GM19043 (cell line): Measurements from ENCODE around the gene KNCN.

Experiments
- ATAC-seq: cut with Tn5 transposase; IDR thresholded peaks from one replicate; pipeline ENCODE4 v1.9.1; 2021; ENCODE audit warnings: low read depth; ENCODE audit not compliant: unreplicated experiment

Gene KNCN

GRCh38 chr1:46546210-46546609 lies 5.2 kb downstream of the KNCN start:
- ATAC-seq: no peak

- ATAC-seq: no peak
Measured at GRCh38 chr1:46545784-46546183, 5.7 kb downstream of the KNCN start.

- ATAC-seq: no peak
Measured at GRCh38 chr1:46544561-46545240, 6.7 kb downstream of the KNCN start.

DNA sequence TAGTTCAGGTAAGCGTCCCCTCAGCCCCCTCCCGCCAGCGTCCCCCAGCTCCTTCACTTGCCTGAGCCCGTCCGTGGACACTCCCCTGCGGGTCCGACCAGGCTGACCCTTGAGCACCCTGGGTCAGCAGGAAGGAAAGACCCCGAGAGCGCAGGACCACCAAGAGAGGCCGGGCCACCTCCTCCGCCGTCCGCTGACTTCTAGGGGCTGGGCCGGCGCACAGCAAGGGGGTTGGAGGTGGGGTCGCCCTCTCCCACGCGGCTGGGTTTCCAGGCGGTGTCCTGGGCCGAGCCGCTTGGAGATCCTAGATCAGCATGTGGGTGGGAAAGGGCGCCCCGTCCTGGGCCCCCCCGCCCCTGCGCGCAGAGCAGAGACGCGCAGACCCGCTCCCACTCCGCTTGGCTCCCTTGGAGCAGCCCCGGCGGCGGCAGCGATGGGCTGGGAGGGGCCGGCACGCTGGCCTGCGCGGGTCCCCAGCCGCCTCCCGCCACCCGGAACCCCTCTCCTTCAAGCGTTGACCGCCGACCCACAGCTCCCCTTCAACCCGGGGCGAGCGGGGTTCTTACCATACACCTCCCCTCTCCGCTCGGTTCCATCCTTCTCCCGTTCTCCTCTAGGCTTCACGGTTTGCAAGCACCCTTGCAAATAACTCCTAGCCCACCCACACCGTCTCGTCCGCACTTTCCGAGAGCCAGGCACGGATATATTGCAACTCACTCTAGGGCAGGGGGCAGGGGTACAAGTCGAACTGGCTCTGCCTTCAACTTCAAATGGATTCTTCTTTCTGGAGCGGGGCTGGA lies 7.5 kb downstream of the KNCN start:
- no peak for ATAC-seq

DNA sequence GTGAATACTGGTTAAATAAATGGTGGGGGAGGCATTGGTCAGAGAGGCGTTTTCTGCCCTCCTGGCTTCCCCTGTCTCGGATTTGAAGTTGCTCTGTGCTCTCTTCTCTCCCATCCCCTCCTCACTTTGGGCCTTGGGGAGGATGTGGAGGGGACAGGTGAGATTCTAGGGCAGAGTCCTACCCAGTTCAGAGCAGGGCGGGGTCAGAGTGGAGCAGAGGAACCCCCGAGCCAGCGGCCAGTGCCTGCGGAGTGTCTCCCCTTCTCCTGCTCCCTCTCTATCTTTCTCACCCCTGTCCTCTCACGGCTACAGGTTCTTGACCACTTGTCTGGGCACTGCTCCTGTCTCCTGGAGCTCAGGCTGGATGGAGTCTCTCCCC lies 8.1 kb downstream of the KNCN start:
- ATAC-seq: no peak

- no peak for ATAC-seq
Measured at GRCh38 chr1:46539972-46540371, 11.5 kb downstream of the KNCN start.

GRCh38 chr1:46538147-46538546 lies 13.3 kb downstream of the KNCN start:
- ATAC-seq: no peak

GRCh38 chr1:46537651-46538050 lies 13.8 kb downstream of the KNCN start:
- ATAC-seq: no peak

- no peak for ATAC-seq
Measured at GRCh38 chr1:46536527-46536926, 14.9 kb downstream of the KNCN start.

- no peak for ATAC-seq
Measured at GRCh38 chr1:46535063-46535462, 16.4 kb downstream of the KNCN start.

DNA sequence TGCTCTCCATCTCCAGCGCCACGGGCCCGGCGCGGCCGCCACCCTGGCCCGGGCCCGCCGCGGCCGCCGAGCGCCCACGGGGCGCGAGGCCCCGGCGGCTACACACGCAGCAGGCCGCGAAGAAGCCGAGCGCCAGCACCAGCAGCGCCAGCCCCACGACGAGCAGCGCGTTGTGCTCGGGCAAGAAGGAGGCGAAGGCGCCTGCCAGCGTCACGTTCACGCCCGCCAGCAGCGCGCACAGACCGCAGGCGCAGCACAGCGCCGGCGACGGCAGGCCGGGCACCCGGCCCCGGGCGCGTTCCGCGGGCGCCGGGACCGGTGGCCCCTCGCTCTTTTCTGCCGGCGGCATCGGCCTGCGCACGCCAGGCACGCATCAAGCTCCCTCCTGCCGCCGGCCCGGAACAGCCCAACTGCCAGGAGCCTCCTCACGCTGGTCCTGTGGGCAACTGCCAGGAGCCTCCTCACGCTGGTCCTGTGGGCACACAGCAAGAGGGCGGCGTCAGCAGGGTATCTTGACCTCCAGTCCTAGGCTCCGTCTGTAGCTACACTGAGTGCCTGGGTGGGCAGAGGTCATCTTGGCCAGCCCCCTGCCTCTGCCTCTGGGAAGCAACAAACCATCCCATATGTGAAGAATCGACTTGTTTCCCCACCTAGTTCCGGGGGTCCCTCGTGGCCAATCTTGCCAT lies 18.1 kb downstream of the KNCN start:
- ATAC-seq: no peak

DNA sequence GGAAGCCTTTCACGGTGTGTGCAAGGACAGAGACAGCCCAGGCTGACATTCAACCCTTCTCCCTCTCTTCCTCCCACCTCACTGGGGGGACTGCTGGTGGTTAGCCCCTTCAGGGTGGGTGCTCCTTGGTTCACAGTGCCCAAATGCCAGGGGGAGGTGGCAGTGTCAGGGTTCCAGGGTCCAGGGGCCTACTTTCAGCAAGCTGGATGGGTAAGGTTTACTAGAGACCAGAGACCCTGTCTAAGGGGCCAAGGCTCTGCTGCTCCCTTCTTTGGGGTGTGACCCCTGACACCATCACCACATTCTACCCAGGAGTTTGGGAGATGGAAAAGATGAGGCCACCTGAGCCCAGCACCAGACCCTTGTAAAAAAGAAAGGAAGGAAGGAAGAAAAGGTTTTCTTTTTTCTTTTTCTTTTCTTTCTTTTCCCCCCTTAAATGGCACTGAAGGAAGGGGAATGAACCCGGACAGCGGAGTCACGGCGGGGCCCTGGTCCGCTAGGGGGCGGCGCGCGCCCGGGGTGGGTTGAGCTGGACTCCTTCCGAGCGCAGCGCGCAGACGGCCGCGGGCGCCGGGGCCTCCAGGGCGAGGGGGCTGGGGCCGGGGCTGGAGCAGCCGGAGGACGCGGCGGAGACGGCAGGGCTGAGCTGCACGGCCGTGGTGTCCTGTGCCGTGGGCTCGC lies 18.8 kb downstream of the KNCN start:
- ATAC-seq: no peak

DNA sequence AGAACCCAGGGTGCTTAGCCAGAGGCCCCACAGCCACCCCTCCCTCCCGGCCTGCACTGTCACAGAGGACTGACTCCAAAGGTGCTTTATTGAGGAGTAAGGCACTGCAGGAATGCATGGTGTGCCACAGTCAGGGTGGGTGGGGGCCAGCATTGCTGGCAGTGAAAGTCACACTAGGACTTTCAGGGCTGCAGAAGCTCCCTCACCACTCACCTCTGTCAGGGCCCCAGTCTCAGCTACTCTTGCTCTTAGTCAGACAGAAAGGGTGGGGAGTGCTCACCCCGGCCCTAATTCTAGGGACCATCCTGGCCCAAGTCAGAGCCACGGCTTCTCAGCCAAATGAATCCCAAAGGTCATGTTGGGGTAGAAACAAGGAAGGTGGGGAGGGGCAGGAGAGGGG lies 19.4 kb downstream of the KNCN start:
- ATAC-seq: no peak

DNA sequence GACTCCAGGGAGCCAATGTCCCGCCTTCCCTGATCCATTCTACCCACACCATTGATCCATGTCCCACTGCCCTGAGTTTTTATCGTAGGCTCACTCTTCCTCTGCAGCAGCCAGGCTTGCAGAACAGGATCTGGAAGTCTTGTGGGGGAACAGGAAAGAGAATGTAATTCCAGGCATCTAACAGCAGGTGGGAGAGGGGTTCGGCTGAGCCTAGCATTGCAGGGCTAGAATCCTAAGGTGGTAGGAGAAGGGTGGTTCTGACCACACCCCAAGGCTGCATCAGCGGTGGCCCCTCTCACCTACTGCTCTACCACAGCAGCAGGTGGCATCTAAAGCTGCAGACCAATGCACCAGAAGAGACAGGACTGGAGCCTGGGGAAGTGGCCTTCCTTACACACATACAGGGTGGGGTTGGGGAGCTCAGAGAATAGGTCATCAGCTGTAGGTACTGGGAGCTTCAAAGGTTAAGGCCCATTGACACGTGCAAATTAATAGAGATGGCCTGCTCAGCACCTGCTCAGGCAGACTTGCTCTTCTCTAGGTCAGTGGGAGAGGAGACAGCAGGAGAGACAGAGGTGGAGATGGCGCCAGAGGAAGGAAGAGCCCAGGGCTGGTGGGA lies 20.5 kb downstream of the KNCN start:
- ATAC-seq: no peak

DNA sequence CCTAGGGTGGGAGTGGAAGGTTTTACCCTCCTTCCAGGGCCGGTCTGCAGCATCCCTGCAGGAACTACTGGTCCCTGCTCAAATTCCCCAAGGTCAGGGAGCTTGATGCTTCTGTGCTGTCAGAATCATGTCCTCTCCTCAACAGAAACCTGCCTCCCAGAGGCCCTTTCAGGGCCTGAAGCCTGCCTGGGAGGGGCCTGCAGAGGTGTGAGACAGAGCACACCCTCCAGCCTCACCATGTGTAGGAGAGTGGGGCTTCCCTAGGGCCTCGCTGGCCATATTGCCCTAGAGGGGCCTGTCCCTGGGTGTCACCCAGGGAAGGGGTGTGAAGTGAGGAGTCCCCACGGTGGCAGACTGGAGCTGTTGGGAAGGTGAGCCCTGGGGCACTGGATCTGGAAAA lies 21.1 kb downstream of the KNCN start:
- no peak for ATAC-seq

GRCh38 chr1:46529031-46529630 lies 22.3 kb downstream of the KNCN start:
- ATAC-seq: no peak

- no peak for ATAC-seq
Measured at GRCh38 chr1:46528297-46528955, 23.0 kb downstream of the KNCN start.

DNA sequence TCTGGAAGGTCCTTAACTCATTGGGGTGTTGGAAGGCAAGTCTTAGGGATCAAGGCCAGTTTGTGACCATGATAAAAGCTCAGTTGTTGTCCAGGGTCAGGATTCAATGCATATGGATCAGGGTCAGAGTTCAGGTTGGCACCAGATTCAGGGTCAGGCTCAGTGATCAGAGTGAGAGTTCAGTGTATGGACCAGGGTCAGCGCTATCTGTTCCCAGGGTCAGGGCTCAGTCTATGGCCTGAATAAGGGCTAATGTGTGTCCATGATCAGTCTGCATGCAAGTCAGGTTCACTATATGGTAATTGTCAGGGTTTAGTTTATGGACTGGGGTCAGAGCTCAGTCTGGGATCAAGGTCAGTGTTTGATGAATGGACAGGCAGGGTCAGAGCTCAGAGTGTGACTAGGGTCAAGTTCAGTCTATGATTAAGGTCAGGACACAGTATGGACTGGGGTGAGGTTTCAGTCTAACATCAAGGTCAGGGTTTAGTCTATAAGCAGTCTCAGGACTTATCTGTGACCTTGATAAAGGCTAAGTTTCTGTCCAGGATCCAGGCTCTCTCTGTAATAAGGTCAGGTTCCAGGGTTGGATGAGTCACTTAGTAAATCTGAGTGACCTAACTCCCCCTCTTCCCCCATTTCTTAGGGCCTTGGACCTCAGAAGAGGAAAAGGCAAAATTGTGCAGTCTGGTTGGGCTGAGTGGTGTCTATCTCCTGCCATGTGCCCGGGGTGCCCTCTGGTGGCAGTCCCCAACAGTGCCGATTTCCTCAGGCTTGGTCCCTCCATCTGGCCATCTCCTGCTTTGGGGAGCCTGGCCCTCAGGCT lies 23.8 kb downstream of the KNCN start:
- peak; percentile 55 for ATAC-seq
